ENCODE results near the gene KCNF1. TPM values are rescaled to one million over a fixed set of nuclear protein-coding genes. Genes with fewer than 3 reads are reported as not detected.

The KCNF1 gene
- total and polyA plus RNA-seq, 10 of the 15 experiments (the other 5 are each of a cell fraction or from before 2014, with no cell fraction given) = not detected

DNA sequence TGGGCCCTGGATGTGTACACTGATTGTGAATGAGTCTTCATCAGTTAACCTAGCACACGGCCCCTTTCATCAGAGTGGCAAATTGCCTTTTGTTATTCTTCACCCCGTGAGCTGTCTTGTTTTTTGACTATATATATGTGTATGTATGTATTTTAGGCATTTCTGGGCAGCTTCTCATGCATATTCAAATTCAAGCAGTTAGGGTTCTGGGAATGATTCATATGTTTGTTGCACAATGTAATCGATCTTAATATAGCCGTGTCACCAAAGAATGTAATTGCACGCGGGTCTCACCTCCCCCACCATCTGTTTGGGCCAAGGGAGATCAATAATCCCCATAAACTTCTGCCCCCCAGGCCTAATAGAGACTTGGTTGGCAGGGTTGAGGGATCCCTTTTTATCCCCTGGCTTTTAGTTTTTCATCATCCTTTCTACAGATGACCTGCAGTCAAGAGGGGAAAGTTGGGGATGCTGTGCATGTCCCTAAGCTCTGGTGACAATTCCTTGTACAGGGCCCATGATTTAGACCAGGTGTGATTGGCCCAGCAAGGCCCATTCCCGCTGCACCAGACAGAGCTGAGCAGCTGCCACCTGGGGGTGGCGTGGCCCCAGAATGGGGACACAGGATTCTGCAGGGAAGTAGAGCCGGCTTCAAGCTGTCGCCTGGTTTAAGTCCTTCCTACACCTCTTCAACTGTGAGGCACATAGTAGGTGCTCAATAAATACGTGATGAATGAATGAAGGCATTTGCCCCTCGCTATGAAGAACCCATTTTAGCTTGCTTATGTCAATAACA lies 19.2 kb downstream of the KCNF1 start:
- TF ChIP-seq RUNX3 (IDR thresholded peaks at IDR 0.05; ENCODE audit: low read length) = no peak
- no peak for TF ChIP-seq IKZF2 (IDR thresholded peaks at IDR 0.05)
- TF ChIP-seq ZZZ3 (IDR thresholded peaks at IDR 0.05; ENCODE audit: control insufficient read depth, insufficient read length, low read depth) = no peak
- TF ChIP-seq MEF2A (IDR thresholded peaks at IDR 0.05; ENCODE audit: insufficient read depth, low read depth, low read length) = no peak
- no peak for TF ChIP-seq ZNF24 (IDR thresholded peaks at IDR 0.05)
- no peak for TF ChIP-seq MTA3 (IDR thresholded peaks at IDR 0.05; ENCODE audit: borderline replicate concordance, low read length)
- no peak for TF ChIP-seq SIN3A (IDR thresholded peaks at IDR 0.05; ENCODE audit: low read depth, low read length)
- no peak for TF ChIP-seq PAX8 (IDR thresholded peaks at IDR 0.05)
- TF ChIP-seq TBL1XR1 (IDR thresholded peaks at IDR 0.05; ENCODE audit: low read depth, low read length) = no peak
- TF ChIP-seq ZNF384 (IDR thresholded peaks at IDR 0.05; ENCODE audit: borderline replicate concordance, low read depth, low read length) = no peak
- TF ChIP-seq SIX5 (IDR thresholded peaks at IDR 0.05; ENCODE audit: low read depth, low read length, severe bottlenecking) = no peak
- TF ChIP-seq CEBPB (IDR thresholded peaks at IDR 0.05; ENCODE audit: borderline replicate concordance in 1 of 2, low read depth in 2 of 2, low read length in 2 of 2) = no peak
- no peak for TF ChIP-seq BCL11A (IDR thresholded peaks at IDR 0.05; ENCODE audit: low read depth, low read length)
- no peak for TF ChIP-seq SPI1 (IDR thresholded peaks at IDR 0.05; ENCODE audit: borderline replicate concordance, insufficient read depth, low read depth, low read length)
- TF ChIP-seq HCFC1 (IDR thresholded peaks at IDR 0.05; ENCODE audit: low read length) = no peak
- TF ChIP-seq MYC (IDR thresholded peaks at IDR 0.05; ENCODE audit: insufficient read depth, insufficient read length, insufficient replicate concordance, low read length, severe bottlenecking) = no peak
- no peak for TF ChIP-seq HDGF (IDR thresholded peaks at IDR 0.05)
- TF ChIP-seq SUPT20H (IDR thresholded peaks at IDR 0.05; ENCODE audit: borderline replicate concordance, control insufficient read depth, low read depth, low read length) = no peak
- no peak for TF ChIP-seq EZH2 (IDR thresholded peaks at IDR 0.05; ENCODE audit: borderline replicate concordance, control insufficient read depth, low read depth, low read length)
- no peak overlapping the region for H2AFZ ChIP-seq (ENCODE audit: control insufficient read depth, low read depth, low read length)
- no peak overlapping the region for H3K27ac ChIP-seq (ENCODE audit: control insufficient read depth, insufficient read depth)
- ChIA-PET RAD21 (ENCODE audit: unreplicated experiment) (interaction anchor here (0.6 to 1.2 kb wide), 2 partner anchors 64 to 95 kb away, joined by 3 read pairs; no protein-coding TSS in a partner anchor), CTCF (interaction anchor here (0.6 kb wide), 1 partner anchor 12 kb away, joined by 3 read pairs; no protein-coding TSS in a partner anchor), POLR2A (no interaction called here), SMC1A (ENCODE audit: uncharacterized antibody, unreplicated experiment) (no interaction called here)
- H3K4me2 ChIP-seq (ENCODE audit: control insufficient read depth, insufficient read depth) = no peak overlapping the region
- intact Hi-C loops (cut with micrococcal nuclease; ENCODE audit: unreplicated experiment) (no loop called here), in situ Hi-C loops (cut with MboI) (no loop called here)
- H4K20me1 ChIP-seq (ENCODE audit: control insufficient read depth, insufficient read depth) = no peaks in the 10 kb centered on the region
- ATAC-seq (no peak), DNase-seq (ENCODE audit: low read depth, low spot score) (no peak), FAIRE-seq (no peak)
- 10% methylated on average over 12 of the region's 12 CpGs for WGBS (ENCODE audit: insufficient coverage, insufficient replicate concordance, low lambda C conversion rate, missing lambda C conversion rate)
- no peaks in the 10 kb centered on the region for H3K36me3 ChIP-seq (ENCODE audit: control insufficient read depth in 2 of 2, insufficient read depth in 2 of 2, low read length in 1 of 2)
- H3K9ac ChIP-seq (ENCODE audit: control insufficient read depth, insufficient read depth, low read length) = no peak overlapping the region
- no peaks in the 10 kb centered on the region for H3K79me2 ChIP-seq (ENCODE audit: control insufficient read depth, insufficient read depth, low read length)
- no peaks in the 10 kb centered on the region for H3K9me3 ChIP-seq (replicated peaks; ENCODE audit: control insufficient read depth, insufficient read depth, low read length)
- no peak overlapping the region for H3K4me3 ChIP-seq
- BruUV-seq (replicated peaks) = no TSS peak
- H3K4me1 ChIP-seq (ENCODE audit: control insufficient read depth, insufficient read depth, low read length) = no peaks in the 10 kb centered on the region
- H3K27me3 ChIP-seq (replicated peaks in 1 of 2; ENCODE audit: control insufficient read depth in 2 of 2, insufficient read depth in 2 of 2, low read length in 1 of 2) = peaks cover 0 to 4% of the 10 kb centered on the region in 2 experiments; a peak in 2 of 4 replicates
